Activated CD4-positive, CD25-positive, alpha-beta regulatory T cell treated with anti-CD3 and anti-CD28 coated beads, Interleukin-2, amount 50 U/mL, for 72 hours (primary cell): Measurements from ENCODE around the gene RASA2.
"Not testable (repeated sequence)": the region's sequence is repeated elsewhere in the genome, so short reads cannot be mapped to it uniquely, and the experiment has no call there.

Experiments
- DNase-seq: peaks from one replicate; pipeline ENCODE4 v3.0.0; 2021

The RASA2 gene

GRCh38 chr3:141460097-141460704 lies 26.6 kb upstream of the RASA2 start:
- peak; percentile 82 for DNase-seq

GRCh38 chr3:141462176-141462859 lies 24.5 kb upstream of the RASA2 start:
- no peak for DNase-seq

- DNase-seq, result no peak
Measured at GRCh38 chr3:141465221-141465620, 21.6 kb upstream of the RASA2 start.

DNA sequence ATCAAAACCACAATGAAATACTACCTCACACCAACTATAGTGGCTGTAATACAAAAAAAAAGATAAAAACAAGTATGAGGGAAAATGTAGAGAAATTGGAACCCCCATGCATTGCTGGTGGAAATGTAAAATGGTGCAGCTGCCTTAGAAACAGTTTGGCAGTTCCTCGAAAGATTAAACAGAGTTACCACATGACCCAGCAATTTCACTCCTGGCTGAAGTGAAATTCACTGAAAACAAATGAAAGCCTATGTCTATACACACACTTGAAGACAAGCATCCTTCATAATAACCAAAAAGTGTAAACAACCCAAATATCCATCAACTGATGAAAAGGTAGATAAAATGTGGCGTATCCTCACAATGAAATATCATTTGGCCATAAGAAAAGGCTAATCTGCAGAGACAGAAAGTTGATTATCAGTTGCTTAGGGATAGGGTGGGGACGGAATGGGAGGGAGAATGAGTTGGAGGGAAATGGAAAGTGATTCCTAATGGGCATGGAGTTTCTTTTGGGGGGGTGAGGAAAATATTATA lies 20.1 kb upstream of the RASA2 start:
- no peak for DNase-seq

DNA sequence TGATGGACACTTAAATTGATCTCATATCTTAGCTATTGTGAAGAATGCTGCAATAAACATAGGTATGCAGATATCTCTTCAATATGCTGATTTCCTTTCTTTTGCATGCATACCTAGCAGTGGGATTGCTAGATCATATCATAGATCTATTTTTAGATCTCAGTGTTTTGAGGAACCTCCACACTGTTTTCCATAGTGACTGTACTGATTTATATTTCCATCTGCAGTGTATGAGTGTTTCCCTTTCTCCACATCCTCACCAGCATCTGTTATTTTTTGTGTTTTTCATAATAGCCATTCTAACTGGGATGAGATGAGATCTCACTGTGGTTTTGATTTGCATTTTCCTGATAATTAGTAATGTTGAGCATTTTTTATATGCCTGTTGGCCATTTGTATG lies 17.1 kb upstream of the RASA2 start:
- no peak for DNase-seq

GRCh38 chr3:141471160-141471559 lies 15.7 kb upstream of the RASA2 start:
- DNase-seq, result no peak

- DNase-seq, result no peak
Measured at GRCh38 chr3:141476033-141476432, 10.8 kb upstream of the RASA2 start.

DNA sequence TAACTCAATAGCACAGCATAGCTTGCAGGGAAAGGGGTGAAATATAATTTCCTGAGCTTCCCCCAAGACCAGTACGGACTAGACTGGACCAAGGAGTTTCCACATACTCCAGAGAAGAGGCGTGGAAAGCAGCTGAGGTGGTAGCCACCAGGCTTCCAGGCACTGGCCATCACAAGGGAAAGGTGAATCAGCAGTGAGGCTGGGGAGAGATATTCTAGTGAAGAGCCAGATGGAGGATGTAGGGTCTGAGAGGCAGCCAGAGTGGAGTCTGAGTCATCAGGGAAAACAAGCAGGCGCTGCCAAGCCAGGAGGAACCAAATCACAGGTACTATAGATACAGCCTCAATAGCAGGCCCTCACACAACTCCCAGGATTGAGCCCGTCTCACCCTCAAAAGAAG lies 9.6 kb upstream of the RASA2 start:
- DNase-seq, result no peak

GRCh38 chr3:141478139-141478538 lies 8.7 kb upstream of the RASA2 start:
- DNase-seq, result no peak

DNA sequence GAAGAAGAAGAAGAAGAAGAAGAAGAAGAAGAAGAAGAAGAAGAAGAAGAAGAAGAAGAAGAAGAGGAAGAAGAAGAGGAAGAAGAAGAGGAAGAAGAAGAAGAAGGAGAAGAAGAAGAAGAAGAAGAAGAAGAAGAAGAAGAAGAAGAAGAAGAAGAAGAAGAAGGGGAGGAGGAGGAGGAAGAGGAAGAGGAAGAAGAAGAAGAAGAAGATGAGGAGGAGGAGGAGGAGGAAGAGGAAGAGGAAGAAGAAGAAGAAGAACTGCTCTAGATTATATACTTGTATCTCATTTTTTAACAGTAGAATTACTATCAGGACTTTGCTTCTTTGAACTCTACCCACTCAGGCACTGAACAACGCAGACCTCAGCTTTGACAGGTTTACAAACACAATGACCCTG lies 8.0 kb upstream of the RASA2 start:
- DNase-seq, result not testable (repeated sequence)

DNA sequence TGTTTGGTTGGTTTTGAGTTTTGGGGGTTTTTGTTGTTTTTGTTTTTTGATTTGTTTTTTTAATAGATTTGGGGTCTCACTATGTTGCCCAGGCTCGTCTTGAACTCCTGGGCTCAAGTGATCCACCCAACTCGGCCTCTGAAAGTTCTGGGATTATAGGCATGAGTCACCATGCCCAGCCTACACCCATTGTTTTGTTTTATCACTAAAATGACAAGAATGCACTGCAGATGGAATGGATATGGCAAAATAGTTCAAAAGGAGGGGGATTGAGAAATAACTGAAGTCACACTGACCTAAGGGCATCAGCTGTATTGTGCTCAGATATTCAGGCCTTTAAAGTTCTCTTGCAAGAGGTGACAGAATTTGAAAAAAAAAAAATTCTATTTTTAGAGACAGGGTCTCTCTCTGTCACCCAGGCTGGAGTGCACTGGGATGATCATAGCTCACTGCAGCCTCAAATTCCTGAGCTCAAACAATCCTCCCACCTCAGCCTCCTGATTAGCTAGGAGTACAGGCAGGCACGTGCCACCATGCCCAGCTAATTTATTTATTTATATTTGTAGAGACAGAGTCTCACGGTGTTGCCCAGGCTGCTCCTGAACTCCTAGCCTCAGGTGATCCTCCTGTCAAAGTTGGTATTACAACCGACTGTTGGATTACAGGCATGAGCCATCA lies 4.4 kb upstream of the RASA2 start:
- DNase-seq, result no peak

DNA sequence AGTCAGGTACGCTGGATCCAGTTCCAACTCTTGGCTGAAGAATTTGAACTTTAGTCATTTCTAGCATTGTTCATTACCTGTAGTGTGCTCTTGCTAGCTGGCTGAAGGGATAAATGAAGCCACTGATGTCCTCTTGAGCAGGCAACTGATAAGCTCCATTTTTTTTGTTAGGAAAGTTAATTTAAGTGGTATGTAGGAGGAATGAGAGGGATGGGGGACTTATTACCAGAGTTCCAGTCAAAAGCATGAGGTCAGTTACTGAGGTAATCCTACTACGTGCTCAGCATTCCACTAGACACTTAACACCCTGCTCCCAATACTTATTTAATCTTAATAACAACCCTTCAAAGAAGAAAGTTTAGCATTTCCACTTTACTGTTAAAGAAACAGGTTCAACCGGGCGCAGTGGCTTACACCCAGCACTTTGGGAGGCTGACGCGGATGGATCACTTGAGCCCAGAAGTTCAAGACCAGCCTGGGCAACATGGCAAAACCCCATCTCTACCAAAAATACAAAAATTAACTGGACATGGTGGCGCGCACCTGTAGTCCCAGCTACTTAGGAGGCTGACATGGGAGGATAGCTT lies 2.0 kb upstream of the RASA2 start:
- no peak for DNase-seq

- DNase-seq, result no peak
Measured at GRCh38 chr3:141485641-141486495, 959 bp upstream of the RASA2 start.

DNA sequence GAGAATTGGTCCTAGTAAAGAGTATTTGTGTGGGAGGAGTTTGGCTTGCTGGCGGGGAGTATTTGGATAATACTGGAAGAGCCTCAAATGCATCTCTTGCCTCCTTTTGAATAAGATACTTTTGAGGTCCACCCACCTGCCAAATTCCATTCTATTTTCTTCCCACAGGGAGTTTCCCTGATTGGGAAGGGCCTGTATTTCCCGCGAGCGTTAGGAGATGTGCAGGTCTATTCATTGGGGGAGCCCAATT lies 406 bp upstream of the RASA2 start:
- no peak for DNase-seq

- peak; percentile 87 for DNase-seq
Measured at GRCh38 chr3:141487521-141488252, 860 bp downstream of the RASA2 start.

DNA sequence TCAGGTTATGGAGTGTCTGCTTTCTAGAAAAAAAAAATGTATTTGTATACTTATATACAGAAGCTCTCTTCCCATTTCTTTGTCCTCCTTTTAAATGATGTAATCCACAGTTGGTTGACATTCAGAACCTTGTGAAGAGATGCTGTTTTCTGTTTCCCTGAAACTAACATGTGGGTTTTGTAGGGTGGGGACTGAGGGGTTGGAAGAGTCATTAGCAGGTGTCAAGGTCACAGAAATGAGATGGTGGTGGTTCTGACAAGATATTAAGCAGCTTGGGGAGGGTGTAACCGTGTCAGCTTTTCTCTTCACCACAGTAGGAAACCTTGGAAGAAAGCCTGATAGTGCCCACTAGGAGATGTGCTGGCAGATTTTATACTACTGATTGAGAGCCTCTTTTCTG lies 2.4 kb downstream of the RASA2 start:
- DNase-seq, result no peak

- no peak for DNase-seq
Measured at GRCh38 chr3:141491081-141491480, 4.3 kb downstream of the RASA2 start.

GRCh38 chr3:141491929-141492328 lies 5.1 kb downstream of the RASA2 start:
- no peak for DNase-seq

DNA sequence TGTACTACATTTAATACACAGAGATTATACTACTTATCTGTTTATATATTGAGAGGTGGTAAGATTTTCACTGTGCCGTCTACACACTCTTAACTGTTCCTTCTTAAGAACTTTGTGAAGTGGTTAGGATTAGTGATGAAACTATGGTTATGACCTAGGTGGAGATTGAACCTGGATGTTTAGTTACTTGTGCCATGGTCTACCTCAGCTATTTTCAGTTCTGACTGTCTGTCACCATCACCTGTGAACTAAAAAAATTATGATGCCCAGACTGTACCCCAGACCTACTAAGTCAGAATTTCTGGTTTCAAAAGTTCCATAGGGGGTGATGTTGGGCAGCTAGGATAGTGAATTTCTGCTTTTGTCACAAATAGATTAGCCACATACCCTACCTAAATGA lies 6.4 kb downstream of the RASA2 start:
- DNase-seq, result no peak

- not testable (repeated sequence) for DNase-seq
Measured at GRCh38 chr3:141497589-141497988, 10.8 kb downstream of the RASA2 start.

GRCh38 chr3:141498598-141499223 lies 11.9 kb downstream of the RASA2 start:
- peak; percentile 74 for DNase-seq

DNA sequence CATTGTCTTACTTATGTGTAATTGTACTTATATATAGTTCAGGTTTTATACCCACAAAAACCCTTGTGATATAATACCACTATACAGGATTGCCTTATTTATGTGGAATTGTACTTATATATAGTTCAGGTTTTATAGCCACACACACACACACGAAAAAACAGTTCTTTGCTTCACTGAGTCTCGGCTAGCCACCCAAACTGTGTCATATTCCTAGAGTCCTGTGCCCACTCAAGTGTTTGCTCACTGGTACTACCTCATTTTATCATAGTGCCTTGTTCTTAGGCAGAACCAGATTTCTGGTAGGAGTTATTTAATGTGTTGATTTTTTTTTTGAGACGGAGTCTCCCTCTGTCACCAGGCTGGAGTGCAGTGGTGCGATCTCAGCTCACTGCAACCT lies 12.5 kb downstream of the RASA2 start:
- no peak for DNase-seq
